Ishikawa (cell line): ENCODE data around the gene ASIC3.

Experiments
- EGR1 ChIP-seq: IDR thresholded peaks from 2 replicates; pipeline ENCODE4 v1.6.1; 2012
- RAD21 ChIP-seq: IDR thresholded peaks from 2 replicates; pipeline ENCODE4 v1.6.1; 2012; ENCODE audit warnings: low read depth
- REST ChIP-seq: IDR thresholded peaks from 2 replicates; pipeline ENCODE4 v1.6.1; 2012; ENCODE audit warnings: low read depth, mild to moderate bottlenecking
- YY1 ChIP-seq: IDR thresholded peaks from 2 replicates; pipeline ENCODE4 v1.6.1; 2012; ENCODE audit warnings: low read depth

DNA sequence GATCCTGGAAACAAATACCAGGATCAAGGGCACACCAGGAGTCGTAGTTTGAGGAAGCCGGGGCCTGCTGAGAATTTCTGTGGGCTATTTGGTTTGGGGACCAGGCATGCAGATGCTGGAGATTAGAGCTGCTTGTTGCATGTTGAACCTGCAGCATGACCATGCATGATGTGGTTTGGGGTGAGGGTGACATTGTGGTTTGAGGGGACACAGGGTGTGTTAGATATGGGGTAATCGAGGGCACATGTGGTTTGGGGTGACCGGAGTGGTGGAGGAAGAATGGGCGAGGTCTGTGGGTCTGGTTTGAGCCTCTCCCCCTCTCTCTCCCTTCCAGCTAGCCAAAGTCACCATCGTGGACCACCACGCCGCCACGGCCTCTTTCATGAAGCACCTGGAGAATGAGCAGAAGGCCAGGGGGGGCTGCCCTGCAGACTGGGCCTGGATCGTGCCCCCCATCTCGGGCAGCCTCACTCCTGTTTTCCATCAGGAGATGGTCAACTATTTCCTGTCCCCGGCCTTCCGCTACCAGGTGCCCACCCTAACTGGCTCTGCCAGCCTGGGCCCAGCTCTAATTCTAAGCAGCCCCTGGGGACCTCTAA, 47.3 kb upstream of the ASIC3 start:
- no peak for TF ChIP-seq EGR1
- no peak for TF ChIP-seq REST
- TF ChIP-seq RAD21: no peak
- no peak for TF ChIP-seq YY1
